ENCODE results near the gene STXBP4. TPM values are rescaled to one million over a fixed set of nuclear protein-coding genes. Genes with fewer than 3 reads are reported as not detected.

STXBP4 gene
- total RNA-seq, 1 donor from 2014 or later: 4.9 TPM

DNA sequence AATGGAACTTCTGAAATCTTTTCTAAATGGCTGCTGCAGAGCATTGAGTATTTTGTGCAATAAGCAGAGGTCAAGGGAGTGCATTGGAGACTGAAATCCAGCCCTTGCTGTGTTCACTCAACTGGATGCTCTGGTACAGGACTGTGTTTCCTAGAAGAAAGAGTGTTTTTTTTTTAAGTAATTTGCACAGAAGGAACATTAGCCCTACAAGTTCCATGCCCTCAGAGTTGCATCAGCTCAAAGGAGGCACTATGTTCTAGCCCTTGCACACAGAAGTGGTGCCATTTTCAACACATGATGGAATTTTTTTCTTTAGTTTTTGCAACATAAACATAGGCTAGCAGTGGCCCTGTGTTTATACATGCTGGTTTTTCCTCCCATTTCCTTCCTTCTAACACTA is 152.1 kb downstream of the STXBP4 start:
- TF ChIP-seq, protein P1, sequence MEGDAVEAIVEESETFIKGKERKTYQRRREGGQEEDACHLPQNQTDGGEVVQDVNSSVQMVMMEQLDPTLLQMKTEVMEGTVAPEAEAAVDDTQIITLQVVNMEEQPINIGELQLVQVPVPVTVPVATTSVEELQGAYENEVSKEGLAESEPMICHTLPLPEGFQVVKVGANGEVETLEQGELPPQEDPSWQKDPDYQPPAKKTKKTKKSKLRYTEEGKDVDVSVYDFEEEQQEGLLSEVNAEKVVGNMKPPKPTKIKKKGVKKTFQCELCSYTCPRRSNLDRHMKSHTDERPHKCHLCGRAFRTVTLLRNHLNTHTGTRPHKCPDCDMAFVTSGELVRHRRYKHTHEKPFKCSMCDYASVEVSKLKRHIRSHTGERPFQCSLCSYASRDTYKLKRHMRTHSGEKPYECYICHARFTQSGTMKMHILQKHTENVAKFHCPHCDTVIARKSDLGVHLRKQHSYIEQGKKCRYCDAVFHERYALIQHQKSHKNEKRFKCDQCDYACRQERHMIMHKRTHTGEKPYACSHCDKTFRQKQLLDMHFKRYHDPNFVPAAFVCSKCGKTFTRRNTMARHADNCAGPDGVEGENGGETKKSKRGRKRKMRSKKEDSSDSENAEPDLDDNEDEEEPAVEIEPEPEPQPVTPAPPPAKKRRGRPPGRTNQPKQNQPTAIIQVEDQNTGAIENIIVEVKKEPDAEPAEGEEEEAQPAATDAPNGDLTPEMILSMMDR (IDR thresholded peaks at IDR 0.05): no peak
- Histone ChIP-seq H3K27me3 (no peaks in the 10 kb centered on the region), H3K9me3 (no peaks in the 10 kb centered on the region), H3K27ac (no peak overlapping the region), H3K4me3 (no peak overlapping the region), H3K36me3 (no peaks in the 10 kb centered on the region), H3K4me1 (no peaks in the 10 kb centered on the region)
- DNase-seq (ENCODE audit: low spot score in 2 of 2): no peak
- intact Hi-C loops (cut with DNase I): no loop called here

DNA sequence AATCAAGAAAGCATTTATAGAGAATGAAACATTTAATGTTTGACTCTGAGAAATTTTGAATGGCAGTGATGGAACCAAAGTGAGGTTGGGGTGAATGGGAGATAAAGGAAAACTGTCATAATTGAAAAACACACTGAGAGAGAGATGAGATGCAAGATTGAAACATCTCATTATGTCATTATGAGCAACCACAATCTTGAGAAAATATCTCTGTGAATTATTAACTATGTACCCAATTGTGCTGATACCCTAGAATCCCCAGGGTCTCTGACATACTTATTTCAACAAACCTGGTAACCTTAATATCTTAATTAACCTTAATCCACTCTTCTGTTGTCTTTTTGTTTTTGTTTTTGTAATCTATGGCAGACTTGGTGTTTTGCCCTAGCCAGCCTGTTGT is 152.7 kb downstream of the STXBP4 start:
- TF ChIP-seq, protein P1 (IDR thresholded peaks at IDR 0.05): no peak

DNA sequence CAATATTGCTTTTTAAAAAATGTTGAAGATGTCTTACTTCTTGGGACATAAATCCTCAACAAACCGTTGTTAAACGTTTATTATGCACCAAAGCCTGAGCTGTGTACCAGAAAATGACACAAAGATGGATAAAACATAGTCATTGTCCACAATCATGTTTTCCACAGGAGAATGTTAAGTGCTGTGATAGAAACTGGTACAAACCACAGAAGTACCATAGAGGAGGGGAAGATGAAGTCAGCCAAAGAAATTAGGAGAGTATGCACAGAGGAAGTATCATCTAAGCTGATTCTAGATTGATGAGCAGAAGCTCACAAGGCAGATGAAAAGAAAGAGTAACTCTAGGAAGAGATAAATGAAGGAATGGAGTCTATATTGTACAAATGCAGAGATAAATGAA is 153.5 kb downstream of the STXBP4 start:
- Histone ChIP-seq H3K36me3 (no peaks in the 10 kb centered on the region), H3K4me3 (no peak overlapping the region), H3K9me3 (no peaks in the 10 kb centered on the region), H3K27me3 (no peaks in the 10 kb centered on the region), H3K27ac (no peak overlapping the region), H3K4me1 (no peaks in the 10 kb centered on the region)
- TF ChIP-seq, protein P1 (IDR thresholded peaks at IDR 0.05): no peak
- intact Hi-C loops (cut with DNase I): no loop called here
- DNase-seq (ENCODE audit: low spot score in 2 of 2): no peak

More for the DNA sequence above, 152.7 kb downstream of the STXBP4 start:
- Histone ChIP-seq H3K4me1 (no peaks in the 10 kb centered on the region), H3K9me3 (no peaks in the 10 kb centered on the region), H3K27ac (no peak overlapping the region), H3K36me3 (no peaks in the 10 kb centered on the region), H3K27me3 (no peaks in the 10 kb centered on the region), H3K4me3 (no peak overlapping the region)
- intact Hi-C loops (cut with DNase I): no loop called here
- no peak for DNase-seq (ENCODE audit: low spot score in 2 of 2)

DNA sequence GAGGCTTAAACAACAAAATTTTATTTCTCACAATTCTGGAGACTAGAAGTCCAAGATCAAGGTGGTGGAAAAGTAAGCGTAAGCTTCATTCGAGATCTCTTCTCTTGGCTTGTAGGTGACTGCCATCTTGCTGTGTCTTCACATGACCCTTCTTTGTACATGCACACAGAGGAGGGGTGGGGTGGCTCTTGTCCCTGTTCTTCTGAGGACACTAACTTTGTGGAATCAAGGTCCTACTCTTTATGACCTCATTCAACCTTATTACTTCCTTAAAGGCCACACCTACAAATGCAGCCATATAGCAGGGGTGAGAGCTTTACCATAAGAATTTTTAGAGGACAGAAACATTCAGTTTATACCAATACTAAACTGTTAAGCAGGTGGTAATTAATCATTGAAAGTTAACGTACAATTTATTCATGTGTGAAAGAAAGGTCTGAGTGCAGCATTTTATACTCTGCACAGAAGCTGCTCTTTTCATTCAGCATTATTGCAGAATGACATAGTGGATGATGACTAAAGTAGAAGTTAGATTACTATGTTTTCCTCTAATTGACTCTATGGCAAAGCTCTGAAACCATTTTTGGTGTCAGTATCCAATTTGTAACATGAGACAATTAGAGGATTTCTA is 156.3 kb downstream of the STXBP4 start:
- no peaks in the 10 kb centered on the region for H3K9me3 ChIP-seq
- H3K36me3 ChIP-seq: no peaks in the 10 kb centered on the region
- no peak for DNase-seq (ENCODE audit: low spot score in 2 of 2)
- TF ChIP-seq, protein P1 (IDR thresholded peaks at IDR 0.05): no peak
- H3K4me1 ChIP-seq: no peaks in the 10 kb centered on the region
- intact Hi-C loops (cut with DNase I): no loop called here
- H3K4me3 ChIP-seq: no peak overlapping the region
- no peaks in the 10 kb centered on the region for H3K27me3 ChIP-seq
- H3K27ac ChIP-seq: no peak overlapping the region

DNA sequence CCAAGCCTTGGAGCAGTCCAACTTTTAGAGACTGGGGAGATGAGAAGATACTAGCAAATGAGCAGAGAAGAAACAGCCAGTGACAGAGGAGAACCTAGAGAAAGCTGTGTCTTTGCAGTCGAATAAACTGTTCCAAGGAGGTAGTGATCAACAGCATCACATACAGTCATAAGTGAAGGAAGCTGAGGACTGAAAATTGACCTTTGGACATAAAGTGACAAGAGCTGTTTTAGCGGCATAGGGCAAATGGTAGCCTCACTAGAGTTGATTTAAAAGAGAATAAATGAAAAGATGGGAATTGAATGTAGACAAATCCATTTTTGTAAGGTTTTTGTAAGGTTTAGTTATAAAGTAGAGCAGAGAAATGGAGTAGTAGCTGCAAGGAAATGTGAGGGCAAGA is 165.0 kb downstream of the STXBP4 start:
- intact Hi-C loops (cut with DNase I): no loop called here
- Histone ChIP-seq H3K36me3 (no peaks in the 10 kb centered on the region), H3K27ac (no peak overlapping the region), H3K9me3 (no peaks in the 10 kb centered on the region), H3K4me3 (no peak overlapping the region), H3K27me3 (no peaks in the 10 kb centered on the region), H3K4me1 (no peaks in the 10 kb centered on the region)
- DNase-seq (ENCODE audit: low spot score in 2 of 2): no peak
- TF ChIP-seq, protein P1 (IDR thresholded peaks at IDR 0.05): no peak

Measured in ascending aorta (tissue), 2 donors.